ENCODE results near the gene WDR49.

Gene WDR49

GRCh38 chr3:167559924-167560323, 93.8 kb downstream of the WDR49 start:
- no peak for DNase-seq (ENCODE audit: low read depth, low spot score)
- TF ChIP-seq SUZ12 (IDR thresholded peaks at IDR 0.05; ENCODE audit: extremely low read depth, insufficient read depth, insufficient read length): no peak
- no peak for TF ChIP-seq YY1 (IDR thresholded peaks at IDR 0.05; ENCODE audit: insufficient read depth, insufficient read length)
- TF ChIP-seq ZNF274 (IDR thresholded peaks at IDR 0.05; ENCODE audit: low read depth, low read length): no peak

DNA sequence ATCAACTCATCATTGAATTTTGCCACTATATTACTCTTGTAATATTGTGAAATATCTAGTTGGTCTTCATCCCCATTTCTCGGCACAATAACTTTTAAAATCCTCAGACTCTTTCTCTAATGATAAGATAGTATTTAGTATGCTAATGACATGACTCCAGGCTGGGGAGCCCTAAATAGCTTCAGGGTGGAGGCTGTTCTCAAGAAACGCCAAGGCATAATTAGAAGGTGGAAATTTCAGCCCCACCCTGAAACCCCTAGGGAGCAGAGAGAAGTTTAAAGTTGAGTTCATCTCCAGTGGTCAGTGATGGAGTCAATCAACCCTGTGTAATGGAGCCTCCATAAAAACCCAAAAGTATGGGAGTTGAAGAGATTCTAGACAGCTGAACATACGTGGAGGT, 98.8 kb downstream of the WDR49 start:
- Histone ChIP-seq H3K9me3 (ENCODE audit: insufficient read depth, low read length) (no peaks in the 10 kb centered on the region), H3K4me3 (ENCODE audit: insufficient read length, low read depth) (no peak overlapping the region), H3K36me3 (ENCODE audit: insufficient read depth, insufficient read length, low read length) (no peaks in the 10 kb centered on the region), H3K9ac (ENCODE audit: insufficient read length, low read depth) (no peak overlapping the region), H3K4me1 (ENCODE audit: insufficient read depth, insufficient read length) (no peaks in the 10 kb centered on the region), H3K27me3 (ENCODE audit: insufficient read depth, insufficient read length) (no peaks in the 10 kb centered on the region)
- no peak for DNase-seq (ENCODE audit: low read depth, low spot score)
- no peak for TF ChIP-seq SUZ12 (IDR thresholded peaks at IDR 0.05; ENCODE audit: extremely low read depth, insufficient read depth, insufficient read length)
- no peak for TF ChIP-seq ZNF274 (IDR thresholded peaks at IDR 0.05; ENCODE audit: low read depth, low read length)
- no peak for TF ChIP-seq YY1 (IDR thresholded peaks at IDR 0.05; ENCODE audit: insufficient read depth, insufficient read length)

More at GRCh38 chr3:167559924-167560323, 93.8 kb downstream of the WDR49 start:
- Histone ChIP-seq H3K9ac (ENCODE audit: insufficient read length, low read depth) (no peak overlapping the region), H3K4me1 (ENCODE audit: insufficient read depth, insufficient read length) (no peaks in the 10 kb centered on the region), H3K9me3 (ENCODE audit: insufficient read depth, low read length) (no peaks in the 10 kb centered on the region), H3K36me3 (ENCODE audit: insufficient read depth, insufficient read length, low read length) (no peaks in the 10 kb centered on the region), H3K27me3 (ENCODE audit: insufficient read depth, insufficient read length) (no peaks in the 10 kb centered on the region), H3K4me3 (ENCODE audit: insufficient read length, low read depth) (no peak overlapping the region)

- Histone ChIP-seq H3K9me3 (ENCODE audit: insufficient read depth, low read length) (no peaks in the 10 kb centered on the region), H3K9ac (ENCODE audit: insufficient read length, low read depth) (no peak overlapping the region), H3K4me1 (ENCODE audit: insufficient read depth, insufficient read length) (no peaks in the 10 kb centered on the region), H3K36me3 (ENCODE audit: insufficient read depth, insufficient read length, low read length) (no peaks in the 10 kb centered on the region), H3K4me3 (ENCODE audit: insufficient read length, low read depth) (no peak overlapping the region), H3K27me3 (ENCODE audit: insufficient read depth, insufficient read length) (no peaks in the 10 kb centered on the region)
- TF ChIP-seq YY1 (IDR thresholded peaks at IDR 0.05; ENCODE audit: insufficient read depth, insufficient read length) (no peak), SUZ12 (IDR thresholded peaks at IDR 0.05; ENCODE audit: extremely low read depth, insufficient read depth, insufficient read length) (no peak), ZNF274 (IDR thresholded peaks at IDR 0.05; ENCODE audit: low read depth, low read length) (no peak)
- no peak for DNase-seq (ENCODE audit: low read depth, low spot score)
Observed at GRCh38 chr3:167538081-167538480, 115.7 kb downstream of the WDR49 start.

- DNase-seq (ENCODE audit: low read depth, low spot score): no peak
- H3K36me3 ChIP-seq (ENCODE audit: insufficient read depth, insufficient read length, low read length): no peaks in the 10 kb centered on the region
Observed at GRCh38 chr3:167521006-167521355, 132.8 kb downstream of the WDR49 start.

DNA sequence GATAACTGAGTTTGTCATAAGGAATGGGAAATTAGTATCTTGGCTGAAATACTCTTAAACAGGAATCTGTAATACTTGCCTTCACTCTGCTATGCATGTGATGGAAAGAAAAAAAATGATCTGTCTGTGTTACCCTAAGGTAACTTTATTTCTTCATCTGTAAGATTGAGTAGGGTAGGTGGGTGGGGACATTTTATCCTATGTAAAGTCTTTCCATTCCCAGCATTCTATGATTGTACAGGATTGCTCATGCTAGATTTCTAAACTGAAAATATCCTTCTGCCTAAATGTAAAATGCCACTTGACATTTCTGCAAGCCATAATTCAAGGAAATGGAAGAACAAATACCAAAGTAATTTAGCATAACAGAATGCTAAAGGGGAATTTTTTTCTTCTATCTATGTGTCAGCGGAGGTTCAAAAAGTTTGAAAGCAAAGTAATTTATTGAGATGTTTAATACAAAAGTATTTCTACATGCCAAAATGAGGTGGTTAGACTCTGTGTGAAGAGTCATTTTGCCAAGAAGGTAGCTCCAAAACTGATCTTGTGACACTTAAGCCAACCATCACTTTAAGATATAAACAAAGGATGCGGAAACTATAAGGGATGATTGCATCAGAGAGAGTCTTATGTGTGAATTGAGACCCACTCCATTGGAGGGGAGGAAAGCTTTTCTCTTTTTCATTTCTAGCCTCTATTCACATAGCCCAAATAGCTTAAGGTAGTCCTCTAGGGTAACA, 133.3 kb downstream of the WDR49 start:
- TF ChIP-seq ZNF274 (IDR thresholded peaks at IDR 0.05; ENCODE audit: low read depth, low read length): no peak
- no peak for TF ChIP-seq YY1 (IDR thresholded peaks at IDR 0.05; ENCODE audit: insufficient read depth, insufficient read length)
- TF ChIP-seq SUZ12 (IDR thresholded peaks at IDR 0.05; ENCODE audit: extremely low read depth, insufficient read depth, insufficient read length): no peak

More at GRCh38 chr3:167521006-167521355, 132.8 kb downstream of the WDR49 start:
- Histone ChIP-seq H3K4me1 (ENCODE audit: insufficient read depth, insufficient read length) (no peaks in the 10 kb centered on the region), H3K9me3 (ENCODE audit: insufficient read depth, low read length) (no peaks in the 10 kb centered on the region), H3K4me3 (ENCODE audit: insufficient read length, low read depth) (no peak overlapping the region), H3K9ac (ENCODE audit: insufficient read length, low read depth) (no peak overlapping the region), H3K27me3 (ENCODE audit: insufficient read depth, insufficient read length) (no peaks in the 10 kb centered on the region)
- TF ChIP-seq ZNF274 (IDR thresholded peaks at IDR 0.05; ENCODE audit: low read depth, low read length) (no peak), YY1 (IDR thresholded peaks at IDR 0.05; ENCODE audit: insufficient read depth, insufficient read length) (no peak), SUZ12 (IDR thresholded peaks at IDR 0.05; ENCODE audit: extremely low read depth, insufficient read depth, insufficient read length) (no peak)

GRCh38 chr3:167507954-167508353, 145.8 kb downstream of the WDR49 start:
- H3K27me3 ChIP-seq (ENCODE audit: insufficient read depth, insufficient read length): no peaks in the 10 kb centered on the region
- no peaks in the 10 kb centered on the region for H3K4me1 ChIP-seq (ENCODE audit: insufficient read depth, insufficient read length)
- no peaks in the 10 kb centered on the region for H3K36me3 ChIP-seq (ENCODE audit: insufficient read depth, insufficient read length, low read length)
- H3K4me3 ChIP-seq (ENCODE audit: insufficient read length, low read depth): no peak overlapping the region
- TF ChIP-seq ZNF274 (IDR thresholded peaks at IDR 0.05; ENCODE audit: low read depth, low read length) (no peak), SUZ12 (IDR thresholded peaks at IDR 0.05; ENCODE audit: extremely low read depth, insufficient read depth, insufficient read length) (no peak), YY1 (IDR thresholded peaks at IDR 0.05; ENCODE audit: insufficient read depth, insufficient read length) (no peak)
- H3K9me3 ChIP-seq (ENCODE audit: insufficient read depth, low read length): no peaks in the 10 kb centered on the region
- no peak overlapping the region for H3K9ac ChIP-seq (ENCODE audit: insufficient read length, low read depth)
- no peak for DNase-seq (ENCODE audit: low read depth, low spot score)

More for the DNA sequence above, 133.3 kb downstream of the WDR49 start:
- Histone ChIP-seq H3K4me3 (ENCODE audit: insufficient read length, low read depth) (no peak overlapping the region), H3K36me3 (ENCODE audit: insufficient read depth, insufficient read length, low read length) (no peaks in the 10 kb centered on the region), H3K9ac (ENCODE audit: insufficient read length, low read depth) (no peak overlapping the region), H3K9me3 (ENCODE audit: insufficient read depth, low read length) (no peaks in the 10 kb centered on the region), H3K4me1 (ENCODE audit: insufficient read depth, insufficient read length) (no peaks in the 10 kb centered on the region), H3K27me3 (ENCODE audit: insufficient read depth, insufficient read length) (no peaks in the 10 kb centered on the region)
- no peak for DNase-seq (ENCODE audit: low read depth, low spot score)

DNA sequence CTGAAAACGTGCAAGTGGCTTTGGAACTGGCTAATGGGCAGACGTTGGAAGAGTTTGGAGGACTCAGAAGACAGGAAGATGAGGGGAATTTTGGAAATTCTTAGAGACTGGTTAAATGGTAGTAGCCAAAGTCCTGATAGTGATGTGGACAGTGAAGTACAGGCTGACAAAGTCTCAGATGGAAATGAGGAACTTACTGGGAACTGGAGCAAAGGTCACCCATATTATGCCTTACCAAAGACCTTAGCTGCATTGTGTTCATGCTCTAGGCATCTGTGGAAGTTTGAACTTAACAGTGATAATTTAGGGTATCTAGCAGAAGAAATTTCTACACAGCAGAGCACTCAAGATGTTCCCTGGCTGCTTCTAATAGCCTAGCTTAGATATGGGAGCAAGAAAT, 151.3 kb downstream of the WDR49 start:
- Histone ChIP-seq H3K9me3 (ENCODE audit: insufficient read depth, low read length) (no peaks in the 10 kb centered on the region), H3K4me1 (ENCODE audit: insufficient read depth, insufficient read length) (no peaks in the 10 kb centered on the region), H3K9ac (ENCODE audit: insufficient read length, low read depth) (no peak overlapping the region), H3K27me3 (ENCODE audit: insufficient read depth, insufficient read length) (no peaks in the 10 kb centered on the region), H3K36me3 (ENCODE audit: insufficient read depth, insufficient read length, low read length) (no peaks in the 10 kb centered on the region), H3K4me3 (ENCODE audit: insufficient read length, low read depth) (no peak overlapping the region)
- no peak for TF ChIP-seq ZNF274 (IDR thresholded peaks at IDR 0.05; ENCODE audit: low read depth, low read length)
- TF ChIP-seq SUZ12 (IDR thresholded peaks at IDR 0.05; ENCODE audit: extremely low read depth, insufficient read depth, insufficient read length): no peak
- no peak for TF ChIP-seq YY1 (IDR thresholded peaks at IDR 0.05; ENCODE audit: insufficient read depth, insufficient read length)
- no peak for DNase-seq (ENCODE audit: low read depth, low spot score)
